H7 (cell line): Measurements from ENCODE around the gene RBM19. TPM values are rescaled to one million over a fixed set of nuclear protein-coding genes. Genes with fewer than 3 reads are reported as not detected.

Source experiments
- DNase-seq: peaks from one replicate; pipeline ENCODE4 v3.0.0; 2012
- H3K27me3 ChIP-seq: 2 replicates; pipeline ENCODE4 v1.6.0; 2011; ENCODE audit warnings: mild to moderate bottlenecking, low read length; ENCODE audit not compliant: control insufficient read depth, insufficient read depth
- H3K36me3 ChIP-seq: replicated peaks from 2 replicates; pipeline ENCODE4 v1.5.1; 2011; ENCODE audit warnings: low read length; ENCODE audit not compliant: control insufficient read depth, insufficient read depth
- H3K4me3 ChIP-seq: 2 replicates; pipeline ENCODE4 v1.5.1; 2011; ENCODE audit warnings: low read depth, mild to moderate bottlenecking, control low read depth, low read length, moderate library complexity; ENCODE audit not compliant: insufficient read depth
- total RNA-seq: library from RNA; depleted of rRNA; stranded (reverse); fragments of >200 nt; shearing (Covaris generic); gene quantifications from 2 replicates; pipeline ENCODE4 v1.2.3, GENCODE V29; 2014

The RBM19 gene
- total RNA-seq, 1 experiment from 2014 or later: 36.1 TPM

GRCh38 chr12:113838896-113839295 lies 127.2 kb downstream of the RBM19 start:
- Histone ChIP-seq H3K4me3 (no peak overlapping the region), H3K27me3 (no peaks in the 10 kb centered on the region)

DNA sequence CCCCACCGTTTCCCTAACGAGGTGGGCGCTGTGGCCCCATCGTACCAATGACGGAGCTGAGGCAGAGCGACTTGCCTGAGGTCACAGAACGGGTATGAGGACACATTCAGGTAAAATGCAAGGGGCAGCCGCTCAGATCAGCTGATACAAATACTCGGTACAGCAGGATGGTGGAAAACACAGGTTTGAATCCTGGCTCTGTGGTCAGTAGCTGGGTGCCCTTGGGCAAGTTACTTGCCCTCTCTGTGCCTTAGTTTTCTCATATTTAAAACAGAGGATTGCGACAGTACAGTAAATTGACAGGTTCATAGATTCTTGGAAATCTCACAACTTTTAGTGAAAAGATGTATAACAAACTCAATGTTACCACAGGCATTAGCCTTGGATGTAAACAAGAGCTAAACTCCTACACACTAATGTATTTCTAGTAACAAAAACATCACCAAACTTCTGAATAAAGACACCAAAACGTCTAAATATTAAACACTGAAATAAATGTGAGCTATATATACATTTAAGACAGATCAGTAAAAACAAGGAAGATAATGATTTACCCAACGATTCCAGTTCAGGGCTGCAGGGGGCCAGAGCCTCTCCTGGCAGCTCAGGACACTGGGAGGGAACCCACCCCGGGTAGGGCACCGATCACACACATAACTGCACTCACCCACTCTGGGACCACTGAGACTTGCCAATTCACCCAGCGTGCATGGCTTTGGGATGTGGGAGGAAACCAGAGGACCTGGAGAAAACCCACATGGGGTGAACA lies 128.4 kb downstream of the RBM19 start:
- Histone ChIP-seq H3K27me3 (no peaks in the 10 kb centered on the region), H3K36me3 (no peaks in the 10 kb centered on the region; the same call in 1 of the 2 replicates), H3K4me3 (no peak overlapping the region)
- DNase-seq: no peak

More at GRCh38 chr12:113838896-113839295, 127.2 kb downstream of the RBM19 start:
- no peak for DNase-seq
- no peaks in the 10 kb centered on the region; the same call in 1 of the 2 replicates for H3K36me3 ChIP-seq

DNA sequence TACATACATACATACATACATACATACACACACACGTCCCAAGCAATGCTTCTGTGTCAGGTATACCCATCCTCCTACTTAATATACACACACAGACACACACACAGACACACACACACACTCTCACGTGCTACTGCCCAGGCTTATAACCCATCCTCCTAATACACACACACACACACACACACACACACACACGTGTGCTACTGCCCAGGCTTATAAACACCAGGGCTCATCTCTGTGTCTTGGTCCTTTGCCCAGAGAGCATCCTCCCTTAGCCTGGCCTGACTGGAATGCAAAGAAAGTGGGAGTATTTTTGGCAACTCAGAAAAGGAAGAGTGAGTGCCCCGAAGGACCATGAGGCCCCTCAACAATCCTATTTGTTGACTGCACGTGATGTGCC lies 129.0 kb downstream of the RBM19 start:
- no peak for DNase-seq
- no peaks in the 10 kb centered on the region for H3K36me3 ChIP-seq
- H3K27me3 ChIP-seq: no peaks in the 10 kb centered on the region
- H3K4me3 ChIP-seq: no peak overlapping the region

- no peak overlapping the region for H3K4me3 ChIP-seq
- no peak for DNase-seq
- no peaks in the 10 kb centered on the region for H3K36me3 ChIP-seq
- no peaks in the 10 kb centered on the region for H3K27me3 ChIP-seq
Measured at GRCh38 chr12:113835896-113836295, 130.2 kb downstream of the RBM19 start.

- Histone ChIP-seq H3K4me3 (no peak overlapping the region), H3K27me3 (no peaks in the 10 kb centered on the region), H3K36me3 (no peaks in the 10 kb centered on the region)
- DNase-seq: no peak
Measured at GRCh38 chr12:113835433-113835832, 130.7 kb downstream of the RBM19 start.

- Histone ChIP-seq H3K36me3 (no peaks in the 10 kb centered on the region), H3K27me3 (no peaks in the 10 kb centered on the region), H3K4me3 (no peak overlapping the region)
- no peak for DNase-seq
Measured at GRCh38 chr12:113833422-113833821, 132.7 kb downstream of the RBM19 start.

GRCh38 chr12:113831476-113831875 lies 134.6 kb downstream of the RBM19 start:
- no peak for DNase-seq
- no peaks in the 10 kb centered on the region for H3K27me3 ChIP-seq

GRCh38 chr12:113831016-113831415 lies 135.1 kb downstream of the RBM19 start:
- no peak for DNase-seq
- no peaks in the 10 kb centered on the region for H3K27me3 ChIP-seq
- H3K4me3 ChIP-seq: no peak overlapping the region
- no peaks in the 10 kb centered on the region for H3K36me3 ChIP-seq

More at GRCh38 chr12:113831476-113831875, 134.6 kb downstream of the RBM19 start:
- no peaks in the 10 kb centered on the region for H3K36me3 ChIP-seq
- no peak overlapping the region for H3K4me3 ChIP-seq

- H3K36me3 ChIP-seq: no peaks in the 10 kb centered on the region
- H3K4me3 ChIP-seq: no peak overlapping the region
- DNase-seq: no peak
- H3K27me3 ChIP-seq: no peaks in the 10 kb centered on the region
Measured at GRCh38 chr12:113829212-113829611, 136.9 kb downstream of the RBM19 start.

- Histone ChIP-seq H3K36me3 (no peaks in the 10 kb centered on the region), H3K4me3 (no peak overlapping the region), H3K27me3 (no peaks in the 10 kb centered on the region)
- DNase-seq: peak; percentile 60
Measured at GRCh38 chr12:113827539-113828114, 138.5 kb downstream of the RBM19 start.

DNA sequence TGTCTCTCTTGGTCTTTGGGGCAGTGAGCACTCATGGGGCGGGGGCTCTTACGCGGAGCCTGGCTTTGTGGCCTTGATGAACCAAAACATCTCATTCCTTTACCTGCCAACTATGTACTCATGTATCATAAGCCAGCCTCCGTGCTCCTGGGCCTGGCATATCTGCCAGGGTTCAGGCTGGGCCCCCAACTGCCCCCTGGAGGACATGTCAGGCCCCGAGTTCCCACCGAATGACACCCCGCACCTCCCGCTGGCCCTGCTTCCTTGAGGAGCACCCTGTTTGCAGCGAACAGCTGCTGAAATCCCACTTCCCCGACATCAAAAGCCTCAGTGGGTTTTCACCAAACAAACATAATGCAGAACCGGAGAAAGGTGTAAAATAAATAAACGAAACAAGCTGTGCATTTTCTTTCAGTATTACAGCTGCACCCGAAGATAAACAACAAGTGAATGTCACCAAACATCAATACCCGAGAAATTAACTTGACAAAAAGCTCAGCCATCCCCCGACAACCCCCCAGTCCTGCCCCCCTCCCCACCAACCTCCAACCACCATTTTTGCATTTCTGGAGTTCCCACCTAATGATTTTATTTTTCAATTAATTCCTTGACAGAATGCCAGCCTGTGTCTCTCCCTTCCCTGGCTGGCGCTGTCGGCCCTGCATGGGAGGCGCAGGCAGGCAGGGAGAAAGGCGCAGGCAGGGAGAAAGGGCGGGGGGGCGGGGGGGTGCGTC lies 139.2 kb downstream of the RBM19 start:
- H3K36me3 ChIP-seq: no peaks in the 10 kb centered on the region
- no peaks in the 10 kb centered on the region for H3K27me3 ChIP-seq
- H3K4me3 ChIP-seq: no peak overlapping the region
- DNase-seq: peak; percentile 85

- H3K4me3 ChIP-seq: no peak overlapping the region
- H3K36me3 ChIP-seq: no peaks in the 10 kb centered on the region
- H3K27me3 ChIP-seq: no peaks in the 10 kb centered on the region
- DNase-seq: peak; percentile 87
Measured at GRCh38 chr12:113825705-113826104, 140.4 kb downstream of the RBM19 start.

DNA sequence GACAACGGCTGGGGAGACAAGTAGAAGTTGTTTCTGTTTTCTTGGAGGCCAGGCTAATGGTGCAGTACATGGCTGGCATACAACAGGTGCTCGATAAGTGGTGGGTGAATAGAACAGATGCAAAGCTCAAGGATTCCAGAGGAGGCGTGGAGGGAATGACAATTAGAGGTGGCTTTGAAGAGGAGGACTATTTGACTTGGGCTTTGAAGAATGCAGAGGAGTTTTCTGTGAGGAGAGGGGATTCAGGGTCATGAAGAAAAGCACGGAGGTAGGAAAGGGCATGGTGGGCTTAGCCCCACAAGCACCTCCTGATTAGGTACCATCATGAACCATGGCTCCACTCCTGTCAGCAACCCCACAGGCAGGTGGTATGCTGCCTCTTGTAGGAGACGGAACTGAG lies 142.3 kb downstream of the RBM19 start:
- no peak for DNase-seq
- no peaks in the 10 kb centered on the region for H3K27me3 ChIP-seq
- no peaks in the 10 kb centered on the region for H3K36me3 ChIP-seq
- no peak overlapping the region for H3K4me3 ChIP-seq

GRCh38 chr12:113823016-113823415 lies 143.1 kb downstream of the RBM19 start:
- no peak for DNase-seq
- H3K36me3 ChIP-seq: no peaks in the 10 kb centered on the region
- H3K4me3 ChIP-seq: no peak overlapping the region
- no peaks in the 10 kb centered on the region for H3K27me3 ChIP-seq

DNA sequence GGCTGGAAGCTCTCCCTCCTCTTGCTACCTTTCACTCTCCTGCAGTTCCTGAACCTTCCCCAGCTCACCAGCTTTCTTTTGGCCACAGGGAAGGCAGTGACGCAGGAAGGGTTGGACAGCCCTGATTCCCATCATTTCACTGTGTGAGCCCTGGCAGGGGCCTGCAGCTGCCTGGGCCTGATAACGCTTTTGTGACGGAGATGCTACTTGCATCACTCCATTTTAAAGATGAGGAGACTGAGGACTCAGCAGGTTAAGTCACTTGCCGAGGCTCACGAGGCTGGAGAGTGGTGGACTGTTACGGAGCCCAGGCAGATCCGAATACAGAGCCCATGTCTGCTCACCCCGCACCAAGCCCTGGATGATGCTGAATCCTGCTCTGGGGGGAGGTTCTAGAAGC lies 145.3 kb downstream of the RBM19 start:
- DNase-seq: no peak
- Histone ChIP-seq H3K4me3 (no peak overlapping the region), H3K36me3 (no peaks in the 10 kb centered on the region; the same call in 1 of the 2 replicates), H3K27me3 (no peaks in the 10 kb centered on the region)
